GM21576 (cell line): ENCODE results near the gene EGF.
"Not testable (repeated sequence)": the region's sequence is repeated elsewhere in the genome, so short reads cannot be mapped to it uniquely, and the experiment has no call there.

ENCODE experiments used
- ATAC-seq: cut with Tn5 transposase; IDR thresholded peaks from one replicate; pipeline ENCODE4 v1.9.1; 2021; ENCODE audit warnings: mild to moderate bottlenecking, moderate library complexity; ENCODE audit not compliant: unreplicated experiment

The EGF gene

GRCh38 chr4:109912706-109913595 is at the start of gene EGF:
EGF (plus strand) TSS chr4:109912883; CDS start chr4:109913336, 453 bp downstream.
- ATAC-seq = no peak

GRCh38 chr4:109864134-109864533 is 48.5 kb upstream of the EGF start:
- ATAC-seq = no peak

GRCh38 chr4:109870061-109870460 is 42.6 kb upstream of the EGF start:
- ATAC-seq = no peak

GRCh38 chr4:109872065-109872464 is 40.6 kb upstream of the EGF start:
- ATAC-seq = no peak

- no peak for ATAC-seq
These were observed 39.6 kb upstream of the EGF start for GRCh38 chr4:109872950-109873656.

GRCh38 chr4:109873791-109874514 is 38.7 kb upstream of the EGF start:
- ATAC-seq = no peak

- ATAC-seq = no peak
These were observed 37.6 kb upstream of the EGF start for GRCh38 chr4:109875106-109875505.

- ATAC-seq = not testable (repeated sequence)
These were observed 37.1 kb upstream of the EGF start for GRCh38 chr4:109875553-109875952.

- ATAC-seq = no peak
These were observed 35.9 kb upstream of the EGF start for GRCh38 chr4:109876634-109877265.

GRCh38 chr4:109877400-109877799 is 35.3 kb upstream of the EGF start:
- ATAC-seq = peak; percentile 92

GRCh38 chr4:109878355-109878754 is 34.3 kb upstream of the EGF start:
- no peak for ATAC-seq

- no peak for ATAC-seq
These were observed 33.6 kb upstream of the EGF start for GRCh38 chr4:109879081-109879480.

GRCh38 chr4:109879636-109880314 is 32.9 kb upstream of the EGF start:
- no peak for ATAC-seq

- ATAC-seq = no peak
These were observed 26.4 kb upstream of the EGF start for GRCh38 chr4:109886303-109886702.

GRCh38 chr4:109887071-109887470 is 25.6 kb upstream of the EGF start:
- no peak for ATAC-seq

- no peak for ATAC-seq
These were observed 22.6 kb upstream of the EGF start for GRCh38 chr4:109890076-109890475.

- ATAC-seq = no peak
These were observed 10.0 kb upstream of the EGF start for GRCh38 chr4:109902559-109903251.

- no peak for ATAC-seq
These were observed 4.0 kb upstream of the EGF start for GRCh38 chr4:109908731-109909130.

- ATAC-seq = no peak
These were observed 2.4 kb upstream of the EGF start for GRCh38 chr4:109910256-109910655.
